GM18507 (cell line): ENCODE results near the gene SLC25A13.
A peak's percentile ranks its signal among the peaks of the same experiment; 100 is the strongest.
"Not testable (repeated sequence)": the region's sequence is repeated elsewhere in the genome, so short reads cannot be mapped to it uniquely, and the experiment has no call there.

Source experiments
- DNase-seq: peaks from one replicate; pipeline ENCODE4 v3.0.0; 2011; ENCODE audit warnings: low read depth; ENCODE audit not compliant: insufficient read length; ENCODE audit errors: extremely low spot score
- FAIRE-seq: peaks from 2 replicates; lab custom pipeline; 2011; peaks lifted over from hg19 to GRCh38; lab: Jason Lieb, UNC

SLC25A13 gene

DNA sequence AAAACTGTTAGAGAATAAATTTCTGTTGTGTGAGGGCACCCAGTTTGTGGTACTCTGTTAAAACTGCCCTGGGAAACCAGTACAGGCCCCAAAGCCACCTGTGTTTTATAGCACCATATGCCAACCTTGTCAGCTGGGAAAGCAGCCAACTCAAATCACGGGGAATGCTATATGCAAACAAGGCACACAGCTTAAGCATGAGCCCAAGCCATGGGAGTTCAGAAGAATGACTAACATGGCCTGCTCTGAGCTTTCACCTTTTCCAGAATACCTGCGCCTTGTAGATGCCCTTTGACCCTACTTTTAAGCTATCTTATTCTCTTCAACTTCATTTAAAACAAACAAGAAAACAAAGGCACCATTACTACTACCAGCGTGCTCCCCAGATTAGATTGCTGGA is 5.5 kb upstream of the SLC25A13 start:
- DNase-seq (no peak), FAIRE-seq (no peak)

DNA sequence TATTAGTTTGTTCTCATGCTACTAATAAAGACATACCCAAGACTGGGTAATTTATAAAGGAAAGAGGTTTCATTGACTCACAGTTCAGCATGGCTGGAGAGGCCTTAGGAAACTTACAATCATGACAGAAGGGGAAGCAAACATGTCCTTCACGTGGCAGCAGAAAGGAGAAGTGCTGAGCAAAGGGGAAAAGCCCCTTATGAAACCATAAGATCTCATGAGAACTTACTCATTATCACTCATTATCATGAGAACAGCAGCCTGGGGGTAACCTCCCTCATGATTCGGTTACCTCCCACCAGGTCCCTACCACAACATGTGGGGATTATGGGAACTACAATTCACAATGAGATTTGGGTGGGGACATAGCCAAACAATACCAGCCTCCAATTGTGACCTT is 4.9 kb upstream of the SLC25A13 start:
- peak; percentile 12 for FAIRE-seq
- DNase-seq = not testable (repeated sequence)

DNA sequence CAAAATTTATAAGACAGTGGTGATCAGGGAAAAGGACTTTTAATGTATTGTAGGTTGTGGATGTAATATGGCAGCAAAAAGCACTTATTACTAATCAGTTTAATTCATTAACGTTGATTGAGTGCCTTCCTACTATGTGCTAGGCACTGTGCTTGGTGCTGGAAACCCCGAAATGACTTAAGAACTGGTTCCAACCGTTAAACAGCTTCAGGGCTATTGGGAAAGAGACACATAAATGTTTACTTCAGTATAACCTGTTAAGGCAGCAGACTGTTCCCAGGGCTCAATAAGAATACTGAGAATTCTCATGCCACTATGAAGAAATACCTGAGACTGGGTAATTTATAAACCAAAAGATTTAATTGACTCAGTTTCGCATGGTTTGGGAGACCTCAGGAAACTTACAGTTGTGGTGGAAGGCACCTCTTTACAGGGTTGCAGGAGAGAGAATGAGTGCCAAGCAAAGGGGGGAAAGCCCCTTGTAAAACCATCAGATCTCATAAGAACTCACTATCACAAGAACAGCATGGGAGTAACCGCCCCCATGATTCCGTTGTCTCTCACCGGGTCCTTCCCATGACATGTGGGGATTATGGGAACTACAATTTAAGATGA is 1.1 kb upstream of the SLC25A13 start:
- no peak for FAIRE-seq
- no peak for DNase-seq

DNA sequence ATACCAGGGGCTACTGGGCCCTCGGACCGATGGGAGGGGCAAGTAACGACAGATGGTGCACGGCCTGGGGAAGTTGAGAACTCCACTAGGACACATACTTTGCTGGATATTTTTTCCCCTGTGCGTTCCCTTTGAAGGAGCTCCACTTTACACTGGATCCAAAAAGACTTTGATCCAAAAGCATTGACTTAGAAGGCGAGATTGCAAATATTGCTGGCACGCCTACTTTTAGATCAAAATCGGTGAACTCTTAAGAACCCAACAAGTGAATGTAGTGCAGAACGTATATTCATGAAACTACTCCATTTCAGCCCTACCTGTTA is 436 bp upstream of the SLC25A13 start:
- no peak for DNase-seq
- no peak for FAIRE-seq

DNA sequence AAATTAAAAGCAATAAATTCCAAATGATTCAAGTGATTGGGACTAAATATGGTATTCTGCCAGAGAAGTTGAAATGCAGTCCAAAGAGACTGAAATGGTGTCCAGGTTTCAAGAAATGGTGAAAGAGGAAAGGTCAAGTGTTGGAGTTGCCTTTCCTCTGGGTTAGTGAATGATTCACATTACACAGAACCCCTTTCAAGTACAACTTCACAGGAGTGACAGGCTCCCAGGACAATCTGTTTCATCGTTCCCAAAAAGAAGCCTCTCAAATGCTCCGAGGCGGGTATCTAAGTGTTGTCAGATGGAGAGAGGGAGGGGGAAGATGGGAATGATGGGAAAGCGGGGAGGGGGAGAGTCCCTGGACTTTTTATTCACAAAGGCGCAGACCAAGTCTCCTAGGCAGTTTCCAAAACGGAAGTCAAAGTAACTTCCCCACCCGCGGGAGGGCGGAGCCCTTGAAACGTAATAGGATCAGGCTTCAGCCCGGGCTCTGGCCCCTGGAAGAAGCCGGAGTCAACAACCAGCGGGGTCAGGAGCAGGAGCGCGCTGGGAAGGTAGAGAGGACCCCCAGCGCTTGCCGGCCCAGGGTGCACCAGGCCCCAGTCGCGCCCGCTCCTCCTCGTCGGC is 754 bp downstream of the SLC25A13 start:
- DNase-seq = no peak
- peak; percentile 76 for FAIRE-seq

DNA sequence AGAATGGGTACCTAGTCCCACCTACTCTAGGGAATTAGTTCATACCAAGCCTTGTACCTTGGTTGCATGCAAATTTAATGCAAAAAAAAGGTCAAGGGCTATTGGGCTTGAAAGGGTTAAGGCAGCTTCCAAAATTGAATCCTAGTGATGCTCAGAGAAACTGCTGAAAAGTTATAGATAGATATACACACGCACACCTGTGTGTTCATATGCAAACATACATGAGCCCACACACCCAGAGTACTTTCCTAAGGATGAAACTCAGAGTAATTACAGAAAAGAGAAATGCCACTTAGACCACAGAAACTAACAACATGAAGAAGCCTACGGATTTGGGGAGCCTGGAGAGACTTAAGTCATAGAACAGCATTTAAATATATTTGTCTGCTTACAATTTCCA is 1.5 kb downstream of the SLC25A13 start:
- DNase-seq = no peak
- peak; percentile 83 for FAIRE-seq

DNA sequence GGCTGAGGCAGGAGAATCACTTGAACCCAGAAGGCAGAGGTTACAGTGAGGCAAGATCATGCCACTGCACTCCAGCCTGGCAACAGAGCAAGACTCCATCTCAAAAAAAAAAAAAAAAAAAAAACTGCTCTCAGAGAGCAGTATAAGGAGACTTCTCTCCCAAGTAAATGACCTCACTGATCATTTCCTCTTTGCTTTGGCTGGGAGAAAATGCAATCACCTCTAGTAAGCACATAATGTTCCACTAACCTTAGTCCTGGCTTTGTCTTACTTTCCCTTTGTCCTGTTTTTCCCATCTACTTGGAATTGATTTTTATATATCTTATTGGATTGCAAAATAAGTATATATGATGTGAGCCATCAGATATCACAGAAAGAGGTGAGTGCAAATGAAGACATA is 2.5 kb downstream of the SLC25A13 start:
- FAIRE-seq (no peak), DNase-seq (no peak)

DNA sequence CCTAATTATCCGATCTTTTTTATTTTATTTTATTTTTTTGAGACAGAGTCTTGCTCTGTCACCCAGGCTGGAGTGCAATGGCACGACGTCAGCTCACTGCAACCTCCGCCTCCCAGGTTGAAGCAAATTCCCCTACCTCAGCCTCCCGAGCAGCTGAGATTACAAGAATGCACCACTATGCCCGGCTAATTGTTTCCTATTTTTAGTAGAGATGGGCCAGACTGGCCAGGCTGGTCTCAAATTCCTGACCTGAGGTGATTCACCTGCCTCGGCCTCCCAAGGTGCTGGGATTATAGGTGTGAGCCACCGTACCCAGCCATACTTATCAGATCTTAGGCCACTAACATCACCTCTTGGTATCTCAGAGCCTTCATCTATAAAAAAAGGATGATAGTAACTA is 4.9 kb downstream of the SLC25A13 start:
- no peak for FAIRE-seq

DNA sequence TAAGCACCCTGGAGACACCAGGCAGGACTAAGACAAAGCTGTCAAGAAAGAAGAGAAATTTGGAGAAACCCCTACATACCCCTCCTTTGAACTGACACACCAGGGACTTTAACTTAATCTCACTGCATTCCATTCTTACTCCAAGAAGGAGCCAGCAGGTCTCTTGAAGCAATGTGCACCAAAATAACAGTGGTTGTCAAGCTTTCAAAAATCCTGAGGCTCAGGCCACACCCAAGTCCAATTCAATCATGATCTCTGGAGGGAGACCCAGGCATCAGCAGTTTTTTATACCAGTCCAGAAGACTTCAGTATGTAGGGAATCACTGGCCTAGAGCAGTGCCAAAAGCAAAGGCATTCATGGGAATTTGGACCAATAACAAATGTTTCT is 6.8 kb downstream of the SLC25A13 start:
- FAIRE-seq = no peak
- DNase-seq = no peak

More for the DNA sequence above, 4.9 kb downstream of the SLC25A13 start:
- no peak for DNase-seq

DNA sequence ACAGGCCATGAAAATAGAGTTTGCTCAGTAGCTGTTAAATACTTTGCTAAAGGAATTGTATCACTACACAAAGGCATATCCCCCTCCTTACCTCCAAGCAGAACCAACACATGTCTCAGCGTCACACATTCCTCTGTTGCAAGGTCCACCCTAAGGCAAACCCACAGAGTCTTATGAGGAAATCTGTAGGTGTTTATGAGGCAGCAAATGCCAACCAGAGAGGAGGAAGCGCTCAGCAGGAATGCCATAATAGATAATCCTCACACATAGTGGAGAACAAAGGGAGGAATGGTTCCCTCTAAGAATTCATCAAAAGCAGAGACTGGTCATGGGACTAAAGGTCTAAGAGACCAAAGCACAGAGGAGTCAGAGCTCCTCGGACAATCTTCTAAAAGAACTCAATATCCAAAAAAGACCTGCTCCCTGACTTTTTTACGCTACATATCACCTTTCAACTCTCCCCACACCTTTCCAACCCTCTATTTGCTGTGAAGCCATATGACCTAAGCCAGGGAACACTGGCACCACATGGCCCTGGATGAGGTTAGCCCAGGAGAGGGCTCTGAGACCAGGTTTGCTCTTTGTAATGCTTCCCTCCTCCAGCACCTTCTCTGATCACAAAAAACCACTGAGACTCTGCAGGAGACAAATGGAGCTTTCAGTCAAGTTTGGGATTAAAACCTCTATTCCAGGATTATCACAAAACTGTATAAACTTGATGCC is 7.3 kb downstream of the SLC25A13 start:
- FAIRE-seq = no peak
- no peak for DNase-seq

DNA sequence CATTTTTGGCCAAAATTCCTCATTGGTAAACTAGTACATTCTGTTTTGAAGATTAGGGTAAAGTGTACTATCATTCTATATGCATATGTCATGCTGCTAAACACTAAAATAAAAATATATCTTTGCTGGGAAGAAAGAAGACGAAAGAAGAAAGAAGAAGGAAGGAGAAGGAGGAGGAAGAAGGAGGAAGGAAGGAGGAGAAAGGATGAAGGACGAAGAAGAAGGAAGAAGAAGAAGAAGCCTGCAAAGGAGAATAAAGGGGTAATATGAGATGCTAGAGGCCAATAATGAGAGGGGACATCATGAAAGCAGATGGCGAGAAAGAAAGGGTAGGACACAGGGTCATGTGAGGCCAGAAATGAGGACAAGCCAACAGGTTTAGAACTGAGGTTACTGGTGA is 8.0 kb downstream of the SLC25A13 start:
- FAIRE-seq (no peak), DNase-seq (no peak)

DNA sequence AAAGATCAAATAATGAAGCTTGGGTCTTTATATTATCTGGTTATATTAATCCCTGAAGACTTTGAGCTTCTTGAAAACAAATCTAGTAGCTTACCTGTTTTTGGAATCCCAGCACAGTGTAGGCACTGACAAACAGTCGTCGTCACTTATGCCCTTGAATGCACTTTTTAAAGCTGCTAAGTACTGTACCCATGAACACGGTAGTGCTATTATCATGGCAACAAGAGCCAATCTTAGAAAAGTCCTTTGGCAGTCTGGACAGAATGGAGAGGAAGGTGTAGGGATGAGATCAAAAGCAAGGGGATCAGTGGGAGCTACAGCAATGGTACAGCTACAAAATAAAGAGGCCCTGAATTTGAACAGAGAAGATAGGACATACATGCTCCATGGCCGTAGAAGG is 9.4 kb downstream of the SLC25A13 start:
- no peak for DNase-seq

DNA sequence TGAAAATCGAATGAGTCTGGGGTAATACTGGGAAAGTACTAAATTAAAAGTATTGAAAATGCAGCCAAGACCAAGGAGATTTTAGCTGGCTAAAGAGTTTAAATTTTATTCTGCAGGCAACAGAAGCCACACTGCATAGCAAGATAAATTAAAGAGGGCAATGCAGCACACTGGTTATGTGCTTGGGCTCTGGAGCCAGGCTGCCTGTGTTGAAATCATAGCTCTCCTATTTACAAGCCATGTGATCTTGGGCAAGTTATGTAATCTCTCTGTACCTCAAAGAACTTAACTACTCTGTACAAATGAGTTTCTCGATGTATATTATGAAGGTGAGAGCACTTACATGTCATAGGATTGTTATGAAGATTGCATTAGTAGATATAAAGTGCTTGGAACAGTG is 9.9 kb downstream of the SLC25A13 start:
- DNase-seq (no peak), FAIRE-seq (no peak)

More for the DNA sequence above, 9.4 kb downstream of the SLC25A13 start:
- FAIRE-seq = no peak

DNA sequence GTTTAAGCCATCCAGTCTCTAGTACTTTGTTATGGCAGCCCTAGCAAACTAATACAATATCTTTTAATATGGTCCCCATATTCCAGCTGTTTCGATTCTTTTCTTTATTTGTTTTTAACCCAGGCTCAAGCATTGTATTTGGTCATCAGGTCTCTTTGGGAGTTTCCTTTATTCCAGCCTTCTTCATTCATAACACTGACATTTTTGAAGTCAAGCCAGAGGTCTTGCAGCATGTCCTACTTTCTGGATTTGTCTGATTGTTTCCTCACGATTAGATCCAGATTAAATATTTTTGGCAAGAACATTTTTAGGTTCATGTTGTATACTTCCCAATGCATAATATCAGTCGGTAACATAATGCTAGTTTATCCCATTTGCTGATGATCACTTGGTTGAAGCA is 11.8 kb downstream of the SLC25A13 start:
- FAIRE-seq (no peak), DNase-seq (no peak)

DNA sequence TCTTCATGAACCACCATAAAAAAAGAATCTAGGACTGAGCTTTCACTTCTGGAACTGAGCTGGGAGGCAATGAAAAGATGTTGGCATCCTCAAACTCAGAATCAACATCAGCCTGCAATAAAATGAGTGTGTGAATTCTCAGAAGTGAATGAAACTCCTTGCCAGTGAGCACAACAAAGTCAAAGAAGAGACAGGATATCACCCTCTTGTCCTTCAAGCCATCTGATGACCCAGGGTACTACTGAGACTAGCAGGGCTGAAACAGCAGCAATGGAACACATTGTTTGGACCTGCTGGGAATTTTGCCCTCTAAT is 13.0 kb downstream of the SLC25A13 start:
- FAIRE-seq (no peak), DNase-seq (no peak)

DNA sequence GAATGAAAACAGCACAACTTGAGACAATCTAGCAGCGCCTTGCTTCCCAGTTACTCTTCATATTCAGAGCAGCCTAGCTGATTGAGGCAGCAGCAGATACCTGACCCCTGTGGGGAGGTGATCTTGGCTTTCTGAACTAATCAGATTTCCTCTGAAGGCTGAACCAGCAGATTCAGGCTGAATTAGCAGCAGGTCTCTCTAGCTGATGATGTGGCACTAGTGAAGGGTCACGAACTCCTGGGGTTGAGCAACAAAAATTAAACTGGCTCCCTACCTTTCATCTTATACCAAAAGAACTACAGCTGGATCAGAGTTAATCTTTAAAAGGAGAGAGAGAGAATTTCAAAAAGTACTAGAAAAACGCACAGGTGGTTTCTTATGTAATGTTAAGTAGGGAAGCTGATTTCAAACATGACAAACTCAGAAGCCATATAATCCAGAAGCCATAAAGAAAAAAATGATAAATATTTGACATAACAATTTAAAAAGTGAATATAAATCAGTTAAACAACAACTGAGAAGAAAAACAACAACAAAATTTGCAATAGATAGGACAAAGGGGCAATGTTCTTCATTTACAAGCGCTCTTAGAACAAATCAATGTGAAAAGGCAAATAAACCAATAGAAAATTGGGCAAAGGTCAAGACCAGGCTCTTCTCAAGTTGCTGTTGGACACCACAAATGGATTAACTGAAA is 13.5 kb downstream of the SLC25A13 start:
- DNase-seq = no peak

DNA sequence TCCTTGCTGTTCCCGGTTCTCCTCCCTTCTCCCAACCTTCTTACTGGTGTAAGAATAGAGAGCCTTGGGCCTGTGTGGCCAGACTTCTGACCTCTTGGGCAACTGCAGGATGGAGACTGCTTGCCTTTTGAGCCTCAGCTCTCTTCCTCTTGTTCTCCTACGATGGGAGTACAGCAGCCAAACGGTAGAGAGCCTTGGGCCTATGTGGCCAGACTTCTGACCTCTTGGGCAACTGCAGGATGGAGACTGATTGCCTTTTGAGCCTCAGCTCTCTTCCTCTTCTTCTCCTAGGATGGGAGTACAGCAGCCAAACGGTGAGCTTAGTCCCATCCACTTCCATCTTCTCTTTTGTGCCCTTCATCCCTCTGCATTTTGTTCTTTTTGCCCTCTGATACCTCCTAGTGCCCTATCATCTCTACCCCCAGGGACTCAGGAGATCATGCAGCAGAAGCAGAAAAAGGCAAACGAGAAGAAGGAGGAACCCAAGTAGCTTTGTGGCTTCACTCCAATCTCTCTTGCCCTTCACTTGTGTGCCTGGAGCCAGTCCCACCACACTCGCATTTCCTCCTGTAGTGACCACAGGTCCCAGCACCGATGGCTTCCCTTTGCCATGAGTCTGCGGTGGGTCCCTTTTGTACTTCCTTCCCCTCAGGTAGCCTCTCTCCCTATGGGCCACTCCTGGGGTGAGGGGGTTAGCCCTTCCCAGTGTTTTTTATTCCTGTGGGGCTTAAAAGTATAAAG is 15.3 kb downstream of the SLC25A13 start:
- DNase-seq = no peak

More for the DNA sequence above, 13.5 kb downstream of the SLC25A13 start:
- no peak for FAIRE-seq

DNA sequence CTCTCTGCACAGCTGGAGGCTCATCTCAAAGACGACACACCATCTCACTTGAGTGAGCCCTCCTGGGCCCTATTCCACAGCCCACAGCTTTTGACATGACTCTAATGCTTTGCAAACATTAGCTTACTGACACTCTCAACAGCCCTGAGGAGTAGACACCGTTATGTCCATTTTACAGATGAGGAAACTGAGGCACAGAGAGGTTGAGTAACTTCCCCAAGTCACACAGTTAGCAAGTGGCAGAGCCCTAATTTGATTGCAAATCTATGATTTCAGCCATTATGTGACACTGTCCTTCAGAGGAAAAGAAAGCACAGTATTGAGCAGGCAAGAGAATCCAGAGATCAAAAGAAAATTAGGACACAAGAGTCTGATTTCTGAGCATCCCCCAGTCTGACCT is 16.0 kb downstream of the SLC25A13 start:
- FAIRE-seq = no peak
- no peak for DNase-seq

More for the DNA sequence above, 15.3 kb downstream of the SLC25A13 start:
- no peak for FAIRE-seq

DNA sequence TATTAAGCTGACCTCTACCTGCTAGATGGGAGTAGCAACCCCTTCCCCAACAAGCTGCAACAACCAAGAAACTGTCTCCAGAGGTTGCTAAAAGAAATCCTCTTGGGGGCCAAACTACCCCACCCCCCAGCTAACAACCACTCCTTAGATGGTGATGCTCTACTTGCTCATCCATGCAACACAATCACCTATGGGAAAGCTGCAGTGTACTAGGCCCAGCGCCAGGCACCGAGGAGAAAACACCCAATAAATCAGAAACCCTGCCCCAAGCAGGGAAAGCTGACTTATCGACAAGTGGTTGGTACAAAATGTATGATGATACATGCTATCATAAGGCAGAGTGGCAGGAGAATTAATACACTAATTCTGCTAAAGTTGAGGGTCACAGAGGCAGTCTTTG is 17.3 kb downstream of the SLC25A13 start:
- FAIRE-seq (no peak), DNase-seq (no peak)
